Lung (tissue), 12 donors: ENCODE measurements around the gene PTS. TPM values are rescaled to one million over a fixed set of nuclear protein-coding genes. Genes with fewer than 3 reads are reported as not detected.

ENCODE experiments used
- ATAC-seq: fragments of 200-7000 bp; cut with Tn5 transposase; one replicate; pipeline ENCODE4 v1.9.1; 2020; ENCODE audit warnings: moderate number of reproducible peaks; ENCODE audit not compliant: insufficient read depth, low FRiP score
- DNase-seq, 3 donors: peaks; one replicate each; pipeline ENCODE4 v3.0.0-alpha.2; 2013 to 2017
- H3K27ac ChIP-seq, 2 donors: one replicate each; pipeline ENCODE4 v1.5.1; 2013; ENCODE audit warnings: mild to moderate bottlenecking in 2 of 2, moderate library complexity in 2 of 2, control low read depth in 1 of 2, inconsistent platforms in 1 of 2, low read depth in 1 of 2, low read length in 1 of 2
- H3K27me3 ChIP-seq, 3 donors: one replicate each; pipeline ENCODE4 v1.5.1; 2013; ENCODE audit warnings: low read length in 2 of 3; ENCODE audit not compliant: control insufficient read depth in 3 of 3, insufficient read depth in 3 of 3
- H3K36me3 ChIP-seq, 4 donors: one replicate each; pipeline ENCODE4 v1.5.1; 2013; ENCODE audit warnings: low read length in 4 of 4, mild to moderate bottlenecking in 1 of 4, moderate library complexity in 1 of 4; ENCODE audit not compliant: control insufficient read depth in 4 of 4, insufficient read depth in 4 of 4
- H3K4me1 ChIP-seq, 5 donors: one replicate each; pipeline ENCODE4 v1.5.1; 2013; ENCODE audit warnings: low read length in 5 of 5, mild to moderate bottlenecking in 2 of 5, moderate library complexity in 1 of 5; ENCODE audit not compliant: control insufficient read depth in 5 of 5, insufficient read depth in 5 of 5
- H3K4me3 ChIP-seq: one replicate; pipeline ENCODE4 v1.5.1; 2013; ENCODE audit warnings: mild to moderate bottlenecking, control low read depth, moderate library complexity
- H3K9ac ChIP-seq, 2 donors: one replicate each; pipeline ENCODE4 v1.5.1; 2013; ENCODE audit warnings: low read length in 2 of 2, control low read depth in 1 of 2; ENCODE audit not compliant: insufficient read depth in 1 of 2
- H3K9me3 ChIP-seq, 4 donors: one replicate each; pipeline ENCODE4 v1.5.1; 2013; ENCODE audit warnings: low read length in 3 of 4, mild to moderate bottlenecking in 1 of 4, moderate library complexity in 1 of 4; ENCODE audit not compliant: control insufficient read depth in 4 of 4, insufficient read depth in 3 of 4
- WGBS, 2 donors: extraction: QIAGEN DNeasy Blood & Tissue Kit; methylation state at CpG; one replicate each; pipeline ENCODE4 v1.1.7; 2013; 5-methylcytosine and 5-hydroxymethylcytosine counted together
- polyA plus RNA-seq, 2 donors: library from polyadenylated mRNA; stranded (reverse); fragments of 200-250 nt; gene quantifications; one replicate each; pipeline ENCODE4 v1.2.1, GENCODE V29; 2013
- total RNA-seq, 2 donors: library from RNA; depleted of rRNA in 1 of 2; stranded (reverse); fragments of >200 nt in 1 of 2; gene quantifications; one replicate each; pipeline ENCODE4 v1.2.1, GENCODE V29; 2014 to 2021
- TF ChIP-seq, protein P1 (sequence below): IDR thresholded peaks from 2 replicates; pipeline ENCODE4 v1.5.1; 2012; ENCODE audit warnings: mild to moderate bottlenecking; ENCODE audit errors: control extremely low read depth, extremely low read depth
- donor health status: control.
- donor health status: control.
- donor health status: Bipolar disorder and iron deficiency.
- donor health status: healthy.
- donor health status: DM: yes; HTN: yes; CAD: no.

The PTS gene
- total and polyA plus RNA-seq, 4 donors: 19.3 to 60.5 (median 25.1) TPM

DNA sequence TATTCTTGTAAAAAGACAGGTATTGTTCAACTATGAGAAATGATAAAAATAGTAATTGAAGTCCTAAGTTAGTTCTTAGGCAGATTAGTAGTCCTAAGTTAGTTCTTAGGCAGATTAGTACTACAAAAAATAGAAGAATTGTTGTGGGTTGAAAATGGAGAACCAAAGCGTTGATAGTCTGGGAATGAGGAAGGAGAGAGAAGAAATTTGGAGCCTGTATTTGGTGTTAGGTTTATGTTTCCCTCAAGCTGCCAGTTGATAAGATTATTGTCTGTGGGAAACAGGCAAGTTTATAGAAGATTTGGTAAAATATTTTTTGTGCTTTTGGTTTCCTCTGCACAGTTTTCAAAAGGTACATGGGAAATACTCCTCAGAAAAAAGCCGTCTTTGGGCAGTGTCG, 47.3 kb upstream of the PTS start:
- peaks cover 0 to 3% (median 0%) of the 10 kb centered on the region in 4 donors for H3K9me3 ChIP-seq
- TF ChIP-seq, protein P1, sequence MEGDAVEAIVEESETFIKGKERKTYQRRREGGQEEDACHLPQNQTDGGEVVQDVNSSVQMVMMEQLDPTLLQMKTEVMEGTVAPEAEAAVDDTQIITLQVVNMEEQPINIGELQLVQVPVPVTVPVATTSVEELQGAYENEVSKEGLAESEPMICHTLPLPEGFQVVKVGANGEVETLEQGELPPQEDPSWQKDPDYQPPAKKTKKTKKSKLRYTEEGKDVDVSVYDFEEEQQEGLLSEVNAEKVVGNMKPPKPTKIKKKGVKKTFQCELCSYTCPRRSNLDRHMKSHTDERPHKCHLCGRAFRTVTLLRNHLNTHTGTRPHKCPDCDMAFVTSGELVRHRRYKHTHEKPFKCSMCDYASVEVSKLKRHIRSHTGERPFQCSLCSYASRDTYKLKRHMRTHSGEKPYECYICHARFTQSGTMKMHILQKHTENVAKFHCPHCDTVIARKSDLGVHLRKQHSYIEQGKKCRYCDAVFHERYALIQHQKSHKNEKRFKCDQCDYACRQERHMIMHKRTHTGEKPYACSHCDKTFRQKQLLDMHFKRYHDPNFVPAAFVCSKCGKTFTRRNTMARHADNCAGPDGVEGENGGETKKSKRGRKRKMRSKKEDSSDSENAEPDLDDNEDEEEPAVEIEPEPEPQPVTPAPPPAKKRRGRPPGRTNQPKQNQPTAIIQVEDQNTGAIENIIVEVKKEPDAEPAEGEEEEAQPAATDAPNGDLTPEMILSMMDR: no peak
- no peak overlapping the region for H3K9ac ChIP-seq
- no peak overlapping the region for H3K4me3 ChIP-seq
- ATAC-seq (no peak), DNase-seq (no peak)
- peak overlapping the region in 1 of 2 donors; percentile 3 for H3K27ac ChIP-seq
- H3K4me1 ChIP-seq: peaks cover 0 to 22% (median 0%) of the 10 kb centered on the region in 5 donors
- no peaks in the 10 kb centered on the region for H3K36me3 ChIP-seq
- no peaks in the 10 kb centered on the region for H3K27me3 ChIP-seq
- WGBS, 2 donors: 33 to 64% methylated on average over 3 of the region's 3 CpGs

DNA sequence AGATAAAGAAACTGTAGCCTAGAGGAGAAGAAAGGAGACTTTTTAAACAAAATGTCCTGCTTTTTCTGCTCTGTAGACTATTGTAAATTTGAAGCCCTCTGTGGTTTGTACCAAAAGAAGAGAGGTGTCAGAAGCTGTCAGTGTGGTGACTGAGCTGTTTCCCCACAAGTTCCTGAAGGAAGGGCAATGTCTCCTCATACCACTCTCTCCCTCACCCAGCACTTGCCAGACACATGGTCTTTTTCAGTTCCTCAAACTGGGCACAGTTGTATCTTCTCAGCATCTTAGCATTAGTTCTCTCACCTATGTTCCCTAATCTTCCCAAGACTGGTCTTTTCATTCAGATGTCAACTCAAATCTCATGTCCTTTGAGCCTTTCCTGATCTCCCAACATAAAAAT, 46.6 kb upstream of the PTS start:
- ATAC-seq (no peak), DNase-seq (no peak)
- Histone ChIP-seq H3K4me1 (peaks cover 0 to 22% (median 0%) of the 10 kb centered on the region in 5 donors), H3K9ac (no peak overlapping the region), H3K9me3 (peaks cover 0 to 3% (median 0%) of the 10 kb centered on the region in 4 donors), H3K27me3 (no peaks in the 10 kb centered on the region), H3K36me3 (no peaks in the 10 kb centered on the region), H3K27ac (no peak overlapping the region), H3K4me3 (no peak overlapping the region)
- TF ChIP-seq, protein P1: no peak

DNA sequence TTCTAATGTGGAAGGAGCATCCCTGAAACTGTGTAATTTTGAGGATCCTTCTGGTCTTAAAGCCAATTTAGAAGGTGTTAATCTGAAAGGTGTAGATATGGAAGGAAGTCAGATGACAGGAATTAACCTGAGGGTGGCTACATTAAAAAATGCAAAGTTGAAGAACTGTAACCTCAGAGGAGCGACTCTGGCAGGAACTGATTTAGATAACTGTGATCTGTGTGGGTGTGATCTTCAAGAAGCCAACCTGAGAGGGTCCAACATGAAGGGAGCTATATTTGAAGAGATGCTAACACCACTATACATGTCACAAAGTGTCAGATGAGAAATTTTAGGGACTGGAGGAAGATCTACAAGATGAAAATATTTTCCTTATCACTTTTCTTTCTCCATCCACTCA, 43.4 kb upstream of the PTS start:
- TF ChIP-seq, protein P1: no peak
- no peak for ATAC-seq
- no peaks in the 10 kb centered on the region for H3K36me3 ChIP-seq
- no peak overlapping the region for H3K4me3 ChIP-seq
- peaks cover 0 to 6% (median 0%) of the 10 kb centered on the region in 5 donors for H3K4me1 ChIP-seq
- WGBS, 2 donors: 46 to 48% methylated on average over 1 of the region's 1 CpG
- H3K9ac ChIP-seq: no peak overlapping the region
- peaks cover 0 to 3% (median 0%) of the 10 kb centered on the region in 4 donors for H3K9me3 ChIP-seq
- H3K27ac ChIP-seq: no peak overlapping the region
- DNase-seq: no peak
- H3K27me3 ChIP-seq: no peaks in the 10 kb centered on the region

DNA sequence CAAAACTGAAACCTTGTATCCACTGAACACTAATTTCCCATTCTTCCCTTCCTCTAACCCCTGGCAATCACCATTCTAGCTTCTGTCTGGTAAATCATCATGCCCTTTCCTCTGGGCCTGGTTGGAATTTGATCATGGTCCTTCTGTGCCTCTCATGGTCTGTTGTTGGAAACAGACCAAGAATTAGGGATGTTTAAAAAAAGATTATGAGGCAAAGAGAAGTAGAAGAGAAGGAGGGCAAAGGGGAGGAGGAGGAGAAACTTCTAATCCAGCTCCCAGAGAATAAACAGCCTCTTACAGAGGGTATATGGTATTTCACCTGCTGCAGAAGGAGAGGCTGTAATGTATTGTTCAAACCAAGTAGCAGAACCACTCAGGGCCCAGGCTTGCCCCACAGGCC, 40.3 kb upstream of the PTS start:
- TF ChIP-seq, protein P1: no peak
- Histone ChIP-seq H3K9me3 (peaks cover 0 to 3% (median 0%) of the 10 kb centered on the region in 4 donors), H3K27me3 (no peaks in the 10 kb centered on the region), H3K36me3 (no peaks in the 10 kb centered on the region), H3K9ac (no peak overlapping the region), H3K27ac (peak overlapping the region in 1 of 2 donors; percentile 24), H3K4me3 (no peak overlapping the region), H3K4me1 (peaks cover 0 to 6% (median 0%) of the 10 kb centered on the region in 5 donors)
- ATAC-seq (no peak), DNase-seq (no peak)
